ENCODE data around the gene PNPT1.

GRCh38 chr2:55627915-55628314, 65.7 kb downstream of the PNPT1 start:
- TF ChIP-seq EZH2 (IDR thresholded peaks at IDR 0.05; ENCODE audit: borderline replicate concordance, insufficient read depth, low read length, poor library complexity, severe bottlenecking) = no peak
- TF ChIP-seq CTCF (IDR thresholded peaks at IDR 0.05; ENCODE audit: poor library complexity, severe bottlenecking) = no peak
- TF ChIP-seq EP300 (conservative IDR thresholded peaks at IDR 0.05; ENCODE audit: poor library complexity, severe bottlenecking) = no peak
- no peak for TF ChIP-seq POLR2AphosphoS5 (IDR thresholded peaks at IDR 0.05)
- TF ChIP-seq, protein P1, sequence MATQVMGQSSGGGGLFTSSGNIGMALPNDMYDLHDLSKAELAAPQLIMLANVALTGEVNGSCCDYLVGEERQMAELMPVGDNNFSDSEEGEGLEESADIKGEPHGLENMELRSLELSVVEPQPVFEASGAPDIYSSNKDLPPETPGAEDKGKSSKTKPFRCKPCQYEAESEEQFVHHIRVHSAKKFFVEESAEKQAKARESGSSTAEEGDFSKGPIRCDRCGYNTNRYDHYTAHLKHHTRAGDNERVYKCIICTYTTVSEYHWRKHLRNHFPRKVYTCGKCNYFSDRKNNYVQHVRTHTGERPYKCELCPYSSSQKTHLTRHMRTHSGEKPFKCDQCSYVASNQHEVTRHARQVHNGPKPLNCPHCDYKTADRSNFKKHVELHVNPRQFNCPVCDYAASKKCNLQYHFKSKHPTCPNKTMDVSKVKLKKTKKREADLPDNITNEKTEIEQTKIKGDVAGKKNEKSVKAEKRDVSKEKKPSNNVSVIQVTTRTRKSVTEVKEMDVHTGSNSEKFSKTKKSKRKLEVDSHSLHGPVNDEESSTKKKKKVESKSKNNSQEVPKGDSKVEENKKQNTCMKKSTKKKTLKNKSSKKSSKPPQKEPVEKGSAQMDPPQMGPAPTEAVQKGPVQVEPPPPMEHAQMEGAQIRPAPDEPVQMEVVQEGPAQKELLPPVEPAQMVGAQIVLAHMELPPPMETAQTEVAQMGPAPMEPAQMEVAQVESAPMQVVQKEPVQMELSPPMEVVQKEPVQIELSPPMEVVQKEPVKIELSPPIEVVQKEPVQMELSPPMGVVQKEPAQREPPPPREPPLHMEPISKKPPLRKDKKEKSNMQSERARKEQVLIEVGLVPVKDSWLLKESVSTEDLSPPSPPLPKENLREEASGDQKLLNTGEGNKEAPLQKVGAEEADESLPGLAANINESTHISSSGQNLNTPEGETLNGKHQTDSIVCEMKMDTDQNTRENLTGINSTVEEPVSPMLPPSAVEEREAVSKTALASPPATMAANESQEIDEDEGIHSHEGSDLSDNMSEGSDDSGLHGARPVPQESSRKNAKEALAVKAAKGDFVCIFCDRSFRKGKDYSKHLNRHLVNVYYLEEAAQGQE (IDR thresholded peaks at IDR 0.05; ENCODE audit: borderline replicate concordance) = no peak
- no peak for TF ChIP-seq SMC3 (conservative IDR thresholded peaks at IDR 0.05; ENCODE audit: poor library complexity)
- TF ChIP-seq RAD21 (conservative IDR thresholded peaks at IDR 0.05) = no peak
- no peak for TF ChIP-seq MXI1 (conservative IDR thresholded peaks at IDR 0.05; ENCODE audit: poor library complexity, severe bottlenecking)
